Activated effector memory CD4-positive, alpha-beta T cell treated with Interleukin-2 at 50 U/mL for 16 hours (primary cell): Measurements from ENCODE around the gene VMAC.

ENCODE experiments used
- DNase-seq: peaks from one replicate; pipeline ENCODE4 v3.0.0-alpha.2; 2020

The VMAC gene

GRCh38 chr19:5954293-5954692 lies 49.6 kb downstream of the VMAC start:
- DNase-seq, result no peak

GRCh38 chr19:5955636-5955935 lies 50.9 kb downstream of the VMAC start:
- DNase-seq, result no peak

- DNase-seq, result no peak
Observed at GRCh38 chr19:5956323-5956722, 51.7 kb downstream of the VMAC start.

GRCh38 chr19:5956728-5957127 lies 52.1 kb downstream of the VMAC start:
- no peak for DNase-seq

- no peak for DNase-seq
Observed at GRCh38 chr19:5957170-5957569, 52.5 kb downstream of the VMAC start.

- no peak for DNase-seq
Observed at GRCh38 chr19:5958074-5958850, 53.6 kb downstream of the VMAC start.

- no peak for DNase-seq
Observed at GRCh38 chr19:5958851-5959122, 54.1 kb downstream of the VMAC start.

GRCh38 chr19:5959260-5960004 lies 54.8 kb downstream of the VMAC start:
- no peak for DNase-seq
